ENCODE results near the gene GKN2.

GRCh38 chr2:68995916-68996315 lies 43.2 kb upstream of the GKN2 start:
- TF ChIP-seq CTCF (conservative IDR thresholded peaks at IDR 0.05) (no peak), EZH2 (IDR thresholded peaks at IDR 0.05; ENCODE audit: low read depth) (no peak)

Measured in PC-9 (cell line).